Prostate gland (tissue), 2 donors: ENCODE data around the gene COL4A6.

Experiments
- CTCF ChIP-seq, 4 experiments: fragments of 200-600 bp in 2 of 4; fragments of 450-650 bp in 2 of 4; sonication (generic) in 2 of 4; IDR thresholded peaks; 1 replicate in 3 of 4; 2 replicates in 1 of 4; pipeline ENCODE4 v1.5.1; 2016 to 2019; ENCODE audit warnings: antibody characterized with exemption in 4 of 4, mild to moderate bottlenecking in 2 of 4, moderate library complexity in 2 of 4
- POLR2AphosphoS5 ChIP-seq: sonication (generic); formaldehyde crosslinking; IDR thresholded peaks from one replicate; pipeline ENCODE4 v1.6.1; 2017; ENCODE audit warnings: antibody characterized with exemption

GRCh38 chrX:108177351-108178142 is 260.7 kb downstream of the COL4A6 start:
- TF ChIP-seq CTCF (IDR thresholded peaks at IDR 0.05) (no peak), POLR2AphosphoS5 (no peak)
